Amniotic stem cell (primary cell): Measurements from ENCODE around the gene SERPINE3.

ENCODE experiments used
- DNase-seq: peaks from one replicate; lab custom pipeline; 2025; lab: John Stamatoyannopoulos, UW

The SERPINE3 gene

DNA sequence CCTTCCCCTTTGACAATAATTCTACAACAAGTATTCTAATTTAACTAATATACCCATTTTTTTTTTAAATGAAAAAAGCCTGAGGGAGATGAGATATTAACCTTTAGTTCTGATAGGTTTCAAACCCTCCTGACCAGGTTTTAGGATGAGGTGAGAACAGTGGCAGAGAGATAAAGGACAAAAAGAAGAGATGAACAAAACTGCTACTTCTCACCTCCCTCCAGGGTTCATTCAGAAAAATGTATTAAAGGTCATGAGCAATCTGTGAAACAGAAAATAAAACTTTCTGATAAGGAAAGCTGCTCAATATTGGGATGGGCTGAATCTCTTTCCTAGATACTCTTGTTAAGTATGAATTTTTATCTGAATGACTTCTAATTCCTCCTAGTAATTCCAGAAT is 24.1 kb downstream of the SERPINE3 start:
- no peak for DNase-seq

DNA sequence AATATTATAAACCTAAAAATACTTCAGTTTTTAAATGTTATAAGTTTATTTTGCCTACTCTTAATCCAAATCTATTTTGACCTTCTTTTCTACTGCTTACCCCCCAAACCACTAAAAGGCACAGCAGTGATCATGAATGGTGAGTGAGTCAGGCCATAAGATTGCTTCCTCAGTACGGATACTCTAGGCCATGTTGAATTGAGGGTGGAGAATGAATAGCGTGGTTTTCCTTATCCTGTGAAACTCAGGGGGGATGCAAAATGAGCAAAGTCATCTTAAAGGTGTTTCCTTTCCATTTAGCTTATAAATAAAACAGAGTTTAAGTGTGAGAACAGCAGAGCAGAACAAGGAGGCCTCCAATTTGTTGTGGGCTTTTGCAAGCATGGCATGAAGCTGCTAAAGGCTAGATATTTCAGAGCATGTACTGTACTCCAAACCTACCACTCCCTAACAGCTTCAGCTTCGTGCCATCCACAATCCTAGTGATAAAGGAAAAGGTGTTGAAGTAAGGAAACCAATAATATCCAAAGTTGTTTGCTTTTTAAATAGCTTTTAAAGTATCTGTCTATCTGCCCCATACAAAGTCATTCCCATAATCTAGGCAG is 25.0 kb downstream of the SERPINE3 start:
- DNase-seq, result no peak

DNA sequence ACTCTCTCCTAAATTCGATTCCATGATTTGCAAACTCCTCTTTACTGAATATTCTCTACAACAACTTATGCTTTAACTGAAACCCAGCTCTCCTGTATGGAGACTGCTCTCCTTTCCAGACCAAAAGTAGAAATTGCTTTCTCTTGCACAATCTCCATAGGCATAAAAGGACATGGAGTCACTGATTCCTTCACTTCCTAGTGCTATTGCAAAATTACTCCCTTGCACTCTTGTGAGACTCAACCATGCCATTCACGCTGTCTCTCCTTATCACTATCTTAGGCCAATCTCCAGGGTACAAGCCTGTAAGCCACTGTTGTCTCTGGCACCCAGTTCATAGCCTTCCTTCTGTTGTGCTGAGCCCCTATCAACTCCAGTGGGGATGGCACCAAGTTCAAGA is 30.6 kb downstream of the SERPINE3 start:
- DNase-seq, result no peak

DNA sequence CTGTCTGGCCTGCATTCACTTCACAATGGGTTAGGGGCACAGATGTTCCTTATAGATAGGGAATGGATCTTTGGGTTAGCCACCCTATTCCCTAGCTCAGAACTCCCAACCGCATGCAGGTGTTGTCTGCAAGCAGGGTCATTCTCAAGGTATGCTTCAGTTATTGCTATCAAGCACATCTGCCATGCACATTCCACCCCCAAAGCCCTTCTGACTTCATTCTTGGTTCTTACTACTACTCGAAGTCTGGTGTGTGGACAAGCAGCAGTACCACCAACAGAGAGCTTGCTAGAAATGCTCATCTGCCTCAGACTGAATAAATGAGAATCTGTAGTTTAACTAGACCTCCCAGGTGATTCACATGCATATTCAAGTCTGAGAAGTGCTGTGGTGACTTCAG is 31.3 kb downstream of the SERPINE3 start:
- no peak for DNase-seq

DNA sequence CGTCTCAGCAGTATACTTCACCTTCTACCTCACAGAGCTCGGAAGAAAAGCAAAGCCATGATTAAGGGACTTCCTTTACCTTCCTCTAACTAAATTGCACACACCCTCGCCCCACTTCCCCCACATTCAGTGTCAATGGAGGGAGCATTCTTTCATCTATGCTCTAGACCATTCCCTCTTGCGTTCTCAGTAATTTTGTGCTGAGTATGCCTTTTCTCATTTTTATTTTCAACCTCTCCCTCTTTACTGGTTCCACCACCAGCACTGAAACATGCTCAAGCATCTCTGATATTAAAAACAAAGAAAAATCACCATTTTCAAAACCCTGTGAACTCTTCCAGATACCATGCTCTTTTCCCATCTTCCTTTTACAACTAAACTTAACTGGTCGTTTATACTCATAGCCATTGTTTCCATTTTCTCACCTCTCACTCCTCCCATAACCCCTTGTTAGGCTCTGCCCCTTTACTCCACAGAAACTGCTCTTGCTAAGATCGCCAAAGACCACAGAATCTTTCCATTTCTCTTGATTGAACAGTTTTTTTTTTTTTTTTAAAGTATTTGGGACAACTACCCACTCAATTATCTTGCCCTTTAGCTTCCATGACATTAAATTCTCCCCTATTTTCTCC is 32.4 kb downstream of the SERPINE3 start:
- DNase-seq, result no peak

DNA sequence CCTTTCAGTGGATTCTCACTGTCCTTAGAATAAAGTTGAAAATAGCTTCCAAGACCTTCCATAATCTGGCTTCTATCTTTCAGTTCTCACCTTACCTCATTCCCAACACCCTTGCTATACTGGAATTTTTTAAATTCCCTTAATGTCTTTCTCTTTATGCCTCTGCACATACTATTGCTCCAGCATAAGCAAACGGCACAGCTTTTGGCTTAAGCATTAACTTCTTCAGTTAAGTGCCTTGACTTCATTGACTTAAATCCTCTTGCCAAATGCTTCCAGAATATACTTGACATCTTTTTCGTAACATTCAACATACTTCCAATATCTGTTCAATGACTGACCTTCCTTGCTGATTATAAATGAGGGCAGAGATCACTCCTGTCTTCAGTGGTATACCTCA is 34.0 kb downstream of the SERPINE3 start:
- DNase-seq, result no peak

DNA sequence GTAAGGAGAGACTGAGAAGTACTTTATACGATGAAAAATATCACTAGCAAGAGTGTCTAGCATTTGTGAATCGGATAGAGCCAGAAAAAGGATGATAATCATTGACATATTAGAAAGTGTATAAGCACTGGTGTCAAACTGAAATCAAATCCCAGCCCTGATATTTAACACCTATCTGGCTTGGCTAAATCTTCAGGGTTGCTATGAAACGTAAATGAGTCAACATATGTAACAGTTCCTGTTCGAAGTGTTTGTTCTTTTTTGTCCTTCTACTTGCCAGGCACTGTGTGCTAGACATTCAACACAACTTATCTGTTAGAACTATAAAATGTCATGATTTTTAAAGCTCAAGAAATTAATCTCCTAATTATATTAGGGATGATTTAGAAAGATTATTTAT is 40.8 kb downstream of the SERPINE3 start:
- DNase-seq, result no peak

DNA sequence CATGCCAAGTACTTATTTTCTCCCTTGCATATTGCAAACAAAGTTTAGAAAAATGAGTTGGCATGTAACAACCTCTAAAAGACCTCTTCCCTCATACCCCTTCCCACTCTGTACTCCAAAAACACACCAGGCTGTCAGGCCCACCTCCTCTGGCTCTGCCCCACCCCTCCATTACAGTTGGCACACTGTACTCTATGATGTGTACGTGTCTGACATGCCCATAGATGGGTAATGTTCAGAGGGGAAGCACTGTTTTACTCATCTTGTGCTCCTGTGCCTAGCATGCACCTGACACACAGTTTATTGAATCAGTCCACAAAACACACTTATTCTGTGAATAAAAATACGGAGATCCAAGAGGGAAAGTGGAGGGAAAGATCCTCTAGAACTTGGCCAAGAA is 45.6 kb downstream of the SERPINE3 start:
- DNase-seq, result no peak

DNA sequence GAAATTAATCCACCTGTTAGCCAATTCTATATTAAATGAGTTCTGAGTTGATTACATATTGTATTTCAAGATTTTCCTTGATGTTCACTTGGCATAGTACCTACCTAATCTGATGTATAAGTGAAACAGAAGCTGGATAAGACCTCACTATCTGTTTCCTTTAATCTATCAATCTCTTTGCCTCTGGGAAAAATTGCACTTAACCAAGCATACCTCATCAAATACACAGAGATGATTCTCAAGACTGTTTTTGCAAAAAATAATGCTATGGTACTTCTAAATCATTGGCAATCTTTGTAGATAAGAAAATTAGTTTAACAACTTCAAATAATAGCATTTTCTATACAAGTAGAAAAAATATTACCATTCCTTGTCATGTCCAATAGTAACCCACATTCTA is 55.2 kb downstream of the SERPINE3 start:
- no peak for DNase-seq

DNA sequence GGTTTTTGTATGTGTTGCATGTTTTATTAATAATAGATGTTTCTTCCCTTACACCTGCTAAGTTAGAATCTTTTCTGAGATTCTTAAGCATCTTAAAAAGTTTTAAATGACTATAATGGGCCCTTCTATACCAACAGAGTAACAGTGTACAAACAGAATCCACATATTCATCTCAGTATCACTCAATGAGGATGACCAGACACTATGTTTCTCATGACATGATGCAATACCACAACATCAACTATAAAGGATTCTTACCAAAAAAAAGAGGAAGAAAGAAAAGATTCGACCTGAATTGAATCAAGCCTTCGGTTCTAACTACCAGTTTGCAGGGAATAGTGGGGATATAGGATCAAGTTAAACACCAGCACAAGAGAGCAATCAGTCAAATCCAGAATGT is 56.9 kb downstream of the SERPINE3 start:
- no peak for DNase-seq

DNA sequence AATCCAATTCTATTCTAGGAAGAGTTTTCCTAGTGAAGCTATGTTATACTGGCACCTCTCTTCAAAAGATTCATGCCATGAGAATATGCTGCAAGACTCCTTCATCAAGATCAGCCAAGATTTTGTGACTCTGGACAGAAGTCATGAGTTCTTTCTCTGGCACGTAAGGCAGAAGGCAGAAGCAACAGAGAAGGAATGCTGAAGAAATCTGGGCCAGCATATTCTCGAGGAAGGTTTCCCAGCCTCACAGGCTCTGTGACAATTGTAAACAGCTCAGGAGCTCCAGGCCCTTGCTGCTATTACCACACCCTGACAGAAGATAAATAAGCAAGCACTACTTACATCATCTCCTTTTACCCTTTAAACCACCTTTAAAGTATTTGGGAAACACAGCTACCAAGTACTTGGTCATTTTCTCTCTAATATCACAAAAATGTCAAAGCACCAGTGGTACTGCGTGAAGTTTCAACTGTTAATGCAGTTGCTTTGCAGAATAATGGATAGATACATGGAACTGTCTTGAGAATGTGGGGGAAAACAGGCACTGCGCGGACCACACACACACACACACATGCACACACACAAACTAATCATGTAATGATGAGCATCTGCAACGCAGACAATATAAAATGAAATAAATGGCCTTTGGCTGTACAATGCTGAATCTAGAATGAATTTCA is 57.9 kb downstream of the SERPINE3 start:
- DNase-seq, result no peak

DNA sequence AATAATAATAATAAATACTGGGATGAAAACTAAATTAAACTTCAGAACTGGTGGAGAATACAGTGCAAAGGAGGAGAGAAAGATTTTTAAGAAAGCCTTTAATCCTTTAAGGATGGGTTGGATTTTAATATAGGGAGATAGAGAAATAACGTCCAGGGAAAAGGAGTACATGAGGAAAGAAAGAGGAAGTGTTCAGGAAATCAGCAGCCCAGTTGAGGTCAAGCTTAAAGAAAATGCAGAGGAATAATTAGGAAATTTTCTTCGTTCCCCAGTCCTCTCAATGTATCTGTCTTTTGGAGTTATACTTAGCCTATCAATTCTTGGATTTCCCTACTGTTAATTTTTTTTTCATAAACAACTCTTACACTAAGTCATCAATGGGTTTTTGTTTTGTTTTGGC is 65.7 kb downstream of the SERPINE3 start:
- no peak for DNase-seq

DNA sequence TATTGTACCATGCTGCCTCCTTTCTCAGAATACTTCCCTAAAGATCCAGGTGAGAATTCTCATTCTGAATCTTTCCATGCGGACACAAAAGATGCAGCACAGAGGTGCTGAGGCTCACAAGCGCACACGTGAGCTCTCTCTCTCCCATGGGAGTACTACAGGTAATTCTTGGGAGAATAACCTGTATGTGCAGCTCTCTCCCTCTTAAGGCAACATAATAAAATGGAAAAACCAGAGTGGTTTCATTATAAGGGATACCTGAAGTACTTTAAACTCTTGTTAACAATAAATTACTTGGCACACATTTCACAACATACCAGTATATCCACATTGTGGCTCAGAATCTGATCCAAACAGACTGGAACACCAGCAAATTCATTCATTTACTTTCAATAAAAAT is 72.9 kb downstream of the SERPINE3 start:
- no peak for DNase-seq
